ENCODE results near the gene NRXN3.
A peak's percentile ranks its signal among the peaks of the same experiment; 100 is the strongest.

NRXN3 gene

DNA sequence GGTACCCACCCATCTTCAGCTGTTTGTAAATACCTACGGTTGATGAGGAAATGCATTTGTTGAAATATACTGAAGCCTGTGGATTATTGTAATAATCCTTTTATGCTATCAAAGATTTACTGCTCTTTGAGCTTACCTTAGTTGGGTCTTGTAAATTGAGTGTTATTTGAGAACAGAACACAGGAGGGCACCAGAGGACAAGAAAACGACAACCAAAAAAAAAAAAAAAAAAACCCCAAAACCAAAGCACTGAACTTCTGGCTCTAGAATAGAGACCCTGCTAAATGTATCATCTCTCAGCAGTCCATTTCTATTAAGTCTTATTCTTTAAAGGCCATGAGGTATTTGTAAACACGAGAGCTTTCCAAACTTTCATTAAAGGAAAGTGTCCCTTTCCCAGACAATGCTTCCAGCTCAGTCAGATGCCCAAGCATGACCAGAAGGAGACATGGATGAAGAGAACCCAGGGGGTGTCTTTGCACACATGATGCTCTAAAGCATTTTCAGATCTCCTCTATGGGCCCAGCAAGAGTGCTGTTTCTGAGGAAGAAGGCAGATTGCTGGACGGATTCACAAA, 763.9 kb downstream of the NRXN3 start:
- peak; percentile 3 for DNase-seq (ENCODE audit: low read depth)

DNA sequence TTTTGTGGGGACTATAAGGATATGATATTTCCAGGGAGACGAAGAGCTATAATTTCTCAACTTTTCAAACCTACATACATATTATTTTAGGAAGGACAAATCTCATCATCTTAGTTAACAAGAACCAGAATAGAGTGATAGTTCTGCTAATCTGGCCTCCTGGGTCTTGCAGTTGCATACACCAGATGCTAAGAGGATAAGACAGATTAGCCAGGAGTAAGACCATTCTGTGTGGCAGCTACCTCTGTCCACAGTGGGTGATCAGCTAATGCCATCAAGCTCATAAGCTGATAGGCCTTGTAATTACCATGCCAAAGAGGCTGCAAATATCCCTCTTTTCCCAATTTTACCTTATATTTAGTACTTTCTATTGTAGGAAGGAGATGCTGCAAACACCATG, 776.8 kb downstream of the NRXN3 start:
- DNase-seq (ENCODE audit: low read depth) = no peak

DNA sequence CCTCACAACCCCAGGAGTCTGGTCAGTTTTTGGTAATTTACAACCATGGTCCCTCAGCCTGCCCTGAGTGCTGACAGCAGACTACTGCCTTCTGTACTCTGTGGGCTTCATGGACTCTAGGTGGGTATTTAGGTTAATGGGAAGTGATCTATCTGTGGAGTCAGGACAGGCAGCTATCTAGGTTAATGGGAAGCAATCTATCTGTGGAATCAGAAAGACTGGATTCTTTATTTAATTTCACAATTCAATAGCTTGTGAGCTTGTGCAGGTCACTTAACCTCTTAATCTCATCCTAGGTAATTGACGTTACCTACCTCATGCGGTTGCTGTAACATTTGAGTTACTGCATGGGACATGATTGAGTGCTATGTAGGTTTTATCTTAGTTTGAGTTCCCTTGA, 777.5 kb downstream of the NRXN3 start:
- no peak for DNase-seq (ENCODE audit: low read depth)

DNA sequence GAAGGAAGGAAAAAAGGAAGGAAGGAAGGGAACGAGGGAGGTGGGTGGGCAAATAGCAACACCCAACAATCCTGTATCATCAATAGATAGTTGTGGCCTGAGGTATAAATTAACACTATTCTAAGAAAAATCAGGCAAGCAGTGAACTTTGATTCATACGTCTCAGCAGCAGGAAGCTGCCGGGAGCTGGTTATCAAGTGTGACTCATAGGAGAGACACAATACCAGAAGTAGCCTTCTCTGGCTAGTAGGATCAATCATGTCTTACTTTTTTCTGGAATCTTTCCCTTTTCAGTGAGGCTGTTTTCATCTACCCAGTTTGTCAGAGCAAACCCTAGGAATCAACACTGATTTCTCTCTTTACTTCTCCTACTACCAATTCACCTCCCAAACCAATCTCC, 780.5 kb downstream of the NRXN3 start:
- peak; percentile 23 for DNase-seq (ENCODE audit: low read depth)

GRCh38 chr14:78951602-78952001, 781.4 kb downstream of the NRXN3 start:
- no peak for DNase-seq (ENCODE audit: low read depth)

GRCh38 chr14:78959674-78960264, 789.6 kb downstream of the NRXN3 start:
- peak; percentile 74 for DNase-seq (ENCODE audit: low read depth)

- DNase-seq (ENCODE audit: low read depth) = peak; percentile 12
Measured at GRCh38 chr14:78967111-78967809, 797.1 kb downstream of the NRXN3 start.

GRCh38 chr14:78968265-78968664, 798.1 kb downstream of the NRXN3 start:
- DNase-seq (ENCODE audit: low read depth) = peak; percentile 6

GRCh38 chr14:78970677-78971076, 800.5 kb downstream of the NRXN3 start:
- no peak for DNase-seq (ENCODE audit: low read depth)

- DNase-seq (ENCODE audit: low read depth) = no peak
Measured at GRCh38 chr14:78972440-78972839, 802.3 kb downstream of the NRXN3 start.

- peak; percentile 8 for DNase-seq (ENCODE audit: low read depth)
Measured at GRCh38 chr14:78974691-78975090, 804.5 kb downstream of the NRXN3 start.

DNA sequence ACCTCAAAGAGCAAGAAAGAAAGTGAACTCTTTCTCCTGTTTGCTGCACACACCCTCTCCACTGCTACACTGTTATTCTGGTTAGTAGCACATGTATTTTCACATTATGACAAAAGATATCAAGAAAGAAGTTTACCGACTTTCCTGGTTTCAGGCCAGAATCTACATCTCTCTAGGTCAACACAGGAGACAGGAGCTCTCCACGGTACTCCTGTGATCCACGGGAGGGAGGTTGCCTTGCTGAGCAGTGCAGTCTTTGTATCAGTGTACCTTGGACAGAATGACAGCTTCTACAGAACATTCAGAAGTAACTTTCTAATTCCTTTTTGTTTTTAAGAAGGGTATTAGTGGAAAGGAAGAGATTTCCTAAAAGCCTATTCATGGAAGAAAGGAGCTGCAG, 805.6 kb downstream of the NRXN3 start:
- DNase-seq (ENCODE audit: low read depth) = no peak

DNA sequence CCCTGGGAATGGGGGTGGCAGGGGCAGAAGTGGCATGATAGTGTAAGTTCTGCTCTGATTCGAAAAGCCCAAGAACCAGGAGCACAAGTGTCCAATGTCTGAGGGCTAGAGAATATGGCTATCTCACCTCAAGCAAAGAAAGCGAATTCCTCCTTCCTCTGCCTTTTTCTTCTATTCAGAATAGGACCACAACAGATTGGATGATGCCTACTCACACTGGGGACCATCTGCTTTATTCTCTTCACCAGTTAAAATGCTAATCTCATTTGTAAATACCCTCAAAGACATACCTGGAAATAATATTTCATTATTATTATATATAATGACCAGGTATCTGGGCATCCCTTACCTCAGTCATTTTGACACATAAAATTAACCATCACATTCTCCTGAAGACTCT, 808.7 kb downstream of the NRXN3 start:
- DNase-seq (ENCODE audit: low read depth) = no peak

GRCh38 chr14:78982551-78982950, 812.4 kb downstream of the NRXN3 start:
- no peak for DNase-seq (ENCODE audit: low read depth)

- DNase-seq (ENCODE audit: low read depth) = peak; percentile 9
Measured at GRCh38 chr14:78983126-78983525, 813.0 kb downstream of the NRXN3 start.

DNA sequence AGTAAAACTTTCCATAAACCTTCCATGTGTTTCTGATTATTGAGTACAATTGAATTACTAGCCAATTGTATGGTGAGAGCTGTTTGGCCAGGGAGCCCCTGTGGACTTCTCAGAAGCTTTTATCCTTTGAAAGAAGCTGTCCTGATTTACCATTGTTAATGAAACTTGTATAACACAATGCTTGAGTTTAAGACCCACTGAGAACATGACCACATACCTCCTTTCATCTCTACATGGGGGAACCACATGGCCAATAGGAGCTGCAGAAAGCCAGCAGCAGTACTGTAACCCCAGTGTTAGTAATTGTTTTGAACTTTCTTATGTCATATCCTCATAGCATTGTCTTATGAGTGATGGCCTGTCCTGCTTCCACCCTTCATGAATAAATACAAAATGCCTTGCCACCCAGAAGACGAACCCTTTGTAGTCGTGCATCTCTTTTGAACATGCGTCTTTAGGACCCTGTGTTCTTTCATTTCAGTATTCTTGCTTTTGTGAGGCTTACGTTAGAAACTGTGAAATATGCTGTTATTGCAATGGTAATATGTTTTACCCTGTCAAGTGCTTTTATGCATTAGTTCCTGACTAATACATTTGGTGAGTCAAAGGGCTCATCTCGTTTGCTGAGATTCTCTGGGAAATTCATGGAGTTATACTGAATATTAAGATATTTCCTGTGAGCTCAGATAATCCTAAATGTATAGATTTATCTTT, 815.7 kb downstream of the NRXN3 start:
- no peak for DNase-seq (ENCODE audit: low read depth)

- DNase-seq (ENCODE audit: low read depth) = no peak
Measured at GRCh38 chr14:78986989-78987388, 816.8 kb downstream of the NRXN3 start.

DNA sequence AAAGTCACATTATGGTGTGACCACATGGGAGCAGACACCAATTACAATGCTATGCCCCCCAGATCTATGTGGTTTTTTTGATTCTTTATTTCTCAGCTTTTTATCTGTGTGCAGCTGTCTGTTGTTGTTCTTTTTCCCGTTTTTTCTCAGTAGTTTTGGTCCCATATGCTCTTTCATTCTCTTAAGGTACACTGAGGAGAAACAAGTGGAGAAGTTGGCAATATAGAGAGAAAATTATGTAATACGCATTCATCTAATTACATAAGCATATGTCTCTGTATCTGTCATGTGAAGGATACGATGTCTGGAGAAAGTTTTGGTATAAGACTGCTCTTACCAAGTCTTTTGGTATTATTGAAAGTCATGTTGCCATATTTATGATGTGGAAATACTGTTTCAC, 819.0 kb downstream of the NRXN3 start:
- no peak for DNase-seq (ENCODE audit: low read depth)

- no peak for DNase-seq (ENCODE audit: low read depth)
Measured at GRCh38 chr14:78992867-78993266, 822.7 kb downstream of the NRXN3 start.

DNA sequence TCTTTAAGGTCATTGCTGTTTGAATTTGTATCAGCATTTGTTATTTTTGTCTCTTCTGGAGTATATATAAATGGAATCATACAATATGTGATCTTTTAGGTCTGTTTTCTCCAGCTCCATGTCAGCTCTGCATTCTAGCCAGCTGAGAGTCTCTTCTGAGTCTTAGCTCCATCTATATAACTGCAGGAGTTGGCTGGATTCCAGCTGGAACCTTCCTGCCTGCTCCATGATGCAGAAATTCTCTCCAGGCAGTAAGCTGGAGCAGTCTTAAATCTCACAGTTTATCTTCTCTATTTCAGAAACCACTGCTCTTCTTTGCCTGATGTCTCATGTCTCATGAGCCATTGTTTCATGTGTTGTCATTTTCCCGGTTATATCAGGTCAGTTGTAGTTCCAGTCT, 827.6 kb downstream of the NRXN3 start:
- DNase-seq (ENCODE audit: low read depth) = peak; percentile 12

GRCh38 chr14:79009286-79009685, 839.1 kb downstream of the NRXN3 start:
- DNase-seq (ENCODE audit: low read depth) = no peak

DNA sequence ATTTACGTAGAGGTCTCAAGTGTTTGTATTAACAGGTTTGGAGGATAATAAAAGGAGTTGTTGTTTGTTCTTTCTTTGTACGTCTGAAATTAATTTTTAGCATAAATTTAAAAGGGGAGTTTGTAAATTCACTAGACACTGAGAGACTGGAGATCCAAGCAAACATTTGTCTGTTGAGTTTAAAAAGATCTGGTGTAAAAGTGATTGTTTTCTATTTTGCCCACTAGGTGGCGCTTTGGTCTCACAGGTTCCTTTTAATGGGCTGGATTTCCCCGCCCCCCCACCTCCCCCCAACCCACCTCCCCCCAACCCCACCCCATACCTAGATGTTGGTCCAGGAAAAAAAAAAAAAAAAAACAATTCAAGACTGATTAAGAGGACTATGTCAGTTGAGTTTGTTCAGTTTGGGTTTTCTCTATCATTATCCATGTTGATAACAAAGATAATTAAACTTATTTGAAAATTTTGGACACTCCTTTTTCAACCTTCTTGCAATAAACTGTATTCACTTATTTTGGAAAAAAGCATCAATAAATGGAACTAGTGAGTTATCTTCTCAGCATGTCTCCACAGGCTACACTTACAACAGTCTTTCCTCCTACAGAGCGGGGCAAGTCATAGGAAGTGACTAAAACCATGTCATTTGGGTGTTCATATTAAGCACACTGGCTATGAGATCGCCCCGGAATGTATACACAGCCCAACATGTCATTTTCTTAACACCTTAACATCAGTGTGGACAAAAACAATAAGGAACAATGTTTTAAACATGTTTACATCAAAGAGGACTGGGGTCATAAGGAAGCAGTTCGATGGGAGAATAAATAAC, 841.1 kb downstream of the NRXN3 start:
- DNase-seq (ENCODE audit: low read depth) = peak; percentile 35
